Parathyroid adenoma (tissue), 2 donors: ENCODE measurements around the gene SPHK2.

Experiments used
- H2AFZ ChIP-seq: fragments of 300-600 bp; sonication (generic); one replicate; pipeline ENCODE4 v1.7.0; 2017; ENCODE audit warnings: antibody characterized with exemption, mild to moderate bottlenecking
- H3K27ac ChIP-seq: fragments of 300-600 bp; sonication (generic); one replicate; pipeline ENCODE4 v1.7.0; 2017
- H3K27me3 ChIP-seq: fragments of 300-600 bp; sonication (generic); one replicate; pipeline ENCODE4 v1.7.0; 2017; ENCODE audit warnings: low read length; ENCODE audit not compliant: control insufficient read depth, insufficient read depth
- H3K36me3 ChIP-seq: fragments of 300-600 bp; sonication (generic); one replicate; pipeline ENCODE4 v1.7.0; 2017; ENCODE audit warnings: low read length; ENCODE audit not compliant: control insufficient read depth, insufficient read depth
- H3K4me1 ChIP-seq: fragments of 300-600 bp; sonication (generic); one replicate; pipeline ENCODE4 v1.7.0; 2017; ENCODE audit warnings: control low read depth
- H3K4me2 ChIP-seq: fragments of 300-600 bp; sonication (generic); one replicate; pipeline ENCODE4 v1.7.0; 2017; ENCODE audit warnings: low read length
- H3K4me3 ChIP-seq: fragments of 300-600 bp; sonication (generic); one replicate; pipeline ENCODE4 v1.7.0; 2017; ENCODE audit warnings: low read depth, low read length
- H3K79me2 ChIP-seq: fragments of 300-600 bp; sonication (generic); one replicate; pipeline ENCODE4 v1.7.0; 2017; ENCODE audit warnings: control low read depth
- H3K9ac ChIP-seq: fragments of 300-600 bp; sonication (generic); one replicate; pipeline ENCODE4 v1.7.0; 2017; ENCODE audit warnings: mild to moderate bottlenecking
- H3K9me3 ChIP-seq: fragments of 300-600 bp; sonication (generic); one replicate; pipeline ENCODE4 v1.7.0; 2017; ENCODE audit warnings: low read length; ENCODE audit not compliant: control insufficient read depth
- TF ChIP-seq, protein P1 (sequence below): fragments of 300-600 bp; sonication (generic); IDR thresholded peaks from one replicate; pipeline ENCODE4 v1.7.0; 2017; ENCODE audit warnings: antibody characterized with exemption, mild to moderate bottlenecking
- donor health status: primary hyperparathyroidism.

The SPHK2 gene

DNA sequence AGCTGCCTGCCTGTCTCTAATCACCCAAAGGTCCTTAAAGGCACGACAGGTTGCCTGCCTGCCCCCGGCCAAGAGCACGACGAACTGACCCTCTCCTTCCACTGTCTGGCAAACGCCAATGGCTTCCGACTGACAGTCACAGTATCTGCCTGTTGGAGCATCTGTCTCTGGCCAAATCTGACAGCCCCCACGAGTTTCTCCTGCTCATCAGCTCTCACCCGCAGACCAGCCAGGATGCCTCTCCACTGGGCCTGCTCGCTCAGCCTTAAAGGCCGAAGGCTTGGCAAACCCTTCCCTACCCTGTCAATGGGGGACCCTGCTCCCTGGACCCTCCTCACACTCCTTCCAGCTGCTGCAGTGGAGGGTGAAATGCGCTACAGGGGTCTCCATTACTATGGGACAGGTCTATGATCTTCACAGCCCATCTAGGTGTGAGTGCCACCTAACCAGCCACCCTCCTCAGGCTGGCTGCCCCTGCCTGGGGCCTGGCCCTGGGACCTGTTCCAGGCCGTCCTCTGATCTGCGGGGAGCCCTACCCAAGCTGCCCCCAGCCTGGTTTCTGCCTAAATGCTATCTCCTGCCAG, 5.4 kb upstream of the SPHK2 start:
- H3K4me3 ChIP-seq: no peak overlapping the region
- H3K79me2 ChIP-seq: peaks cover 4% of the 10 kb centered on the region
- no peaks in the 10 kb centered on the region for H3K9me3 ChIP-seq
- H2AFZ ChIP-seq: no peak overlapping the region
- H3K36me3 ChIP-seq: no peaks in the 10 kb centered on the region
- peaks cover 16% of the 10 kb centered on the region for H3K4me1 ChIP-seq
- H3K4me2 ChIP-seq: no peak overlapping the region
- TF ChIP-seq, protein P1, sequence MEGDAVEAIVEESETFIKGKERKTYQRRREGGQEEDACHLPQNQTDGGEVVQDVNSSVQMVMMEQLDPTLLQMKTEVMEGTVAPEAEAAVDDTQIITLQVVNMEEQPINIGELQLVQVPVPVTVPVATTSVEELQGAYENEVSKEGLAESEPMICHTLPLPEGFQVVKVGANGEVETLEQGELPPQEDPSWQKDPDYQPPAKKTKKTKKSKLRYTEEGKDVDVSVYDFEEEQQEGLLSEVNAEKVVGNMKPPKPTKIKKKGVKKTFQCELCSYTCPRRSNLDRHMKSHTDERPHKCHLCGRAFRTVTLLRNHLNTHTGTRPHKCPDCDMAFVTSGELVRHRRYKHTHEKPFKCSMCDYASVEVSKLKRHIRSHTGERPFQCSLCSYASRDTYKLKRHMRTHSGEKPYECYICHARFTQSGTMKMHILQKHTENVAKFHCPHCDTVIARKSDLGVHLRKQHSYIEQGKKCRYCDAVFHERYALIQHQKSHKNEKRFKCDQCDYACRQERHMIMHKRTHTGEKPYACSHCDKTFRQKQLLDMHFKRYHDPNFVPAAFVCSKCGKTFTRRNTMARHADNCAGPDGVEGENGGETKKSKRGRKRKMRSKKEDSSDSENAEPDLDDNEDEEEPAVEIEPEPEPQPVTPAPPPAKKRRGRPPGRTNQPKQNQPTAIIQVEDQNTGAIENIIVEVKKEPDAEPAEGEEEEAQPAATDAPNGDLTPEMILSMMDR: no peak
- no peak overlapping the region for H3K9ac ChIP-seq
- H3K27me3 ChIP-seq: no peaks in the 10 kb centered on the region
- no peak overlapping the region for H3K27ac ChIP-seq

DNA sequence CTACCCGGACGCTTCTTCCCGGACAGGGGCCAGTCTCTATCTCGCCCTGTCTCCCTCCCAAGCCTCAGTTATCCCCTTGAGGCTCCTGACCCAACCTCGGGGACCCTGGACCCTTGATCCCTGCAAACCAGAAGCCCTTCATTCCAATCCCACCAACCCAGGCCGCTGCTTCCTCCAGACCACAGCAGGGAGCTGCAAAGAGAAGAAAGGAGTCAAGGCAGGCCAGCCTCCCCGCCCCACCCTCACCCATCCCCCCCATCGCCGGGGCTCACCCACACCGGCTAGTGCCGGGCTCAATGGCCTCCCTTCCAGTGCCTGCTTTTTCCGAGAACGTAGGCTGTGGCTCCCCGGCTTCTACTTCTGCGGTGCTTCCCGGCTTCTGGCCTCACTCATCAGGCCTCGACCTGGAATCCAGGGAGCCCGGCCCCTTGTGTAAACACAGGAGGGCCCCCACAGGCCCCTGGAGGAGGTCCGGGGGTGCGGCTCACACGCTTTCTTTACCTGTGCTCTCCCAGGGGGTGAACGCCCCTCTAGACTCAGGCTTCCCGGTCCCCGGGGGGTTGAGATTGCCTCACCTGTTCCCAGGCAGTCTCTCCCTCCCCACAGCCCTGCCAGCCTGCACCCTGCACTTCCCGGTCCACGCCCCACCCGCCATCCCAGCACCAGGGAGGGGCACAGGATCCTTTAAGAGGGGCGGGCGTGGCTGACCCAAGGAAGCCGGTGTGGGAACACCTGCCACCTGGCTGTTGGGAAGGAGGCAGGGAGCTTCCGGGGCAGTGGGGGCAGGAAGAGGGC, 4.7 kb upstream of the SPHK2 start, which contains the start of gene FAM83E:
Gene FAM83E, minus strand, starts transcription at position 641 of the 795 bp plus-strand sequence. CDS start 1,704 bp downstream, outside the sequence.
- Histone ChIP-seq H3K79me2 (peaks cover 4% of the 10 kb centered on the region), H2AFZ (no peak within 1 kb of the TSS), H3K27ac (no peak within 1 kb of the TSS), H3K4me3 (no peak within 1 kb of the TSS), H3K4me2 (no peak within 1 kb of the TSS), H3K9me3 (no peaks in the 10 kb centered on the region), H3K4me1 (peaks cover 16% of the 10 kb centered on the region), H3K36me3 (no peaks in the 10 kb centered on the region), H3K27me3 (no peaks in the 10 kb centered on the region), H3K9ac (no peak within 1 kb of the TSS)
- TF ChIP-seq, protein P1: no peak

DNA sequence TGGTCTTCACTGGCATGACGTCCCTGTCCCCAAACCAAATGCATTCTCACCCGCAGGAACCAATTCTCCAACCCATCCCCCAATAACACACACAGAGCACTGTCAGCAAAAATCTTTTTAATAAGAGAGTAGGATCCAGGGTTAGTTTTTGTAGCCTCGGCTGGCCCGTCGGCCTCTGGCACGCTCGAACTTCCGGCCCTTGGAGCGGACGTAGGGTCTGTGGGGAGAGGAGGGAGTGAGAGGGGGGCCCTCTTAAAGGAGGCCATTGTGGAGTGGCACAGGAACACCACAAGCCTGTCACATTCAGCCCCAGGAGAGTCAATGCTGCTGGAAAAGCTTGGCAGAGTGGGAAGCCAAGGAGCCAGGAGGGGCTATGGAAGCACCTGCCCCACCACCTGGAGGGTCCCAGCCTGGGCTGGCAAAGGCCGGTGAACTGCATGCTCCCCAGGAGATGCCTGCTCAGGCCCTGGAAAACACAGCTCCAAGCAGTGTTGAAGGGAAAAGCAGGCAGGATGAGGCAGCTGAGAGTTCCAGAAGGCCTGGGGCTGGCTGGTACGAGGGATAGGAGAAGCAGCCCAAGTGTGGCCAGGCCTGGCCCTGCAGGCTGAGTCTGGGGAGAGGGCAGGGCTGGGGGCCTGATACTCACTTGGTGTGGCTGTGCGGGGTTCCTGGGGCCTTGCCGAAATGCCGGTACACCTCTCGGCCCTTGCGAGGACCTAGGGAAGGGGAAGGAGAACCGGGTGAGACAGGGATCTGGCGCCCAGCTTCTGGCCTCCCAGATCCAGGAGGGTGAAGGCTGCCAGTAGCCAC, 3.9 kb upstream of the SPHK2 start:
- TF ChIP-seq, protein P1: no peak
- Histone ChIP-seq H3K27ac (no peak overlapping the region), H3K4me1 (peaks cover 16% of the 10 kb centered on the region), H3K27me3 (no peaks in the 10 kb centered on the region), H3K9ac (no peak overlapping the region), H3K9me3 (no peaks in the 10 kb centered on the region), H3K79me2 (peaks cover 4% of the 10 kb centered on the region), H2AFZ (no peak overlapping the region), H3K4me3 (no peak overlapping the region), H3K36me3 (no peaks in the 10 kb centered on the region), H3K4me2 (no peak overlapping the region)

DNA sequence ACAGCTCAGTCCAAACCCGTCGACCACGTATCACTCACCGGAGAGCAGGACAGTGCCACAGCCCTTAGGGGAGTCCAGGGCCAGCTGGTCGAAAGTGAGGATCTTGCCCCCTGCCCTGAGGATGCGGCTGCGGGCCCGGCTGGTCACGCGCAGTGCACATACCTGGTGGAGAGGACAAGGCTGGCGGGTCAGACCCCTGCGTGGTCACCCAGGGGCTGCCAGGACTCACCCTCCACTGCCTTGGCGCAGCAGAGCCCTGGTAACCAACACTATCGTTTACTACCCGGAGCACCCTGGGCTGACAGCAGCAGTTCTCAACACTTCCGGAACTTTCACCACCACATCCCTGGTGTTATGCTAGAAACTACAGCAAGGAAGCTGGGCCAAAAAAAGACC, 3.3 kb upstream of the SPHK2 start:
- Histone ChIP-seq H3K79me2 (peaks cover 4% of the 10 kb centered on the region), H3K9me3 (no peaks in the 10 kb centered on the region), H3K27ac (no peak overlapping the region), H3K9ac (no peak overlapping the region), H3K4me2 (no peak overlapping the region), H2AFZ (no peak overlapping the region), H3K27me3 (no peaks in the 10 kb centered on the region), H3K4me3 (no peak overlapping the region), H3K36me3 (no peaks in the 10 kb centered on the region), H3K4me1 (peaks cover 16% of the 10 kb centered on the region)
- TF ChIP-seq, protein P1: no peak
